Aorta (tissue), 5 donors: ENCODE data around the gene SKA1. TPM values are rescaled to one million over a fixed set of nuclear protein-coding genes. Genes with fewer than 3 reads are reported as not detected.
"Not testable (repeated sequence)": the region's sequence is repeated elsewhere in the genome, so short reads cannot be mapped to it uniquely, and the experiment has no call there.

Experiments
- ATAC-seq: fragments of 200-7000 bp; cut with Tn5 transposase; one replicate; pipeline ENCODE4 v1.9.1; 2022; ENCODE audit warnings: moderate library complexity; ENCODE audit not compliant: low FRiP score
- DNase-seq, 2 donors: peaks; one replicate each; pipeline ENCODE4 v3.0.0-alpha.2; 2020
- H3K27ac ChIP-seq, 2 donors: one replicate each; pipeline ENCODE4 v1.5.1; 2013; ENCODE audit warnings: low read length in 2 of 2, mild to moderate bottlenecking in 2 of 2, moderate library complexity in 2 of 2, control low read depth in 1 of 2, inconsistent platforms in 1 of 2, low read depth in 1 of 2
- H3K27me3 ChIP-seq, 2 donors: one replicate each; pipeline ENCODE4 v1.6.1; 2013; ENCODE audit warnings: control low read depth in 1 of 2, low read length in 1 of 2, mild to moderate bottlenecking in 1 of 2, moderate library complexity in 1 of 2; ENCODE audit not compliant: insufficient read depth in 2 of 2, control insufficient read depth in 1 of 2
- H3K36me3 ChIP-seq, 2 donors: one replicate each; pipeline ENCODE4 v1.6.1; 2013; ENCODE audit warnings: control low read depth in 1 of 2, low read length in 1 of 2, mild to moderate bottlenecking in 1 of 2; ENCODE audit not compliant: insufficient read depth in 2 of 2, control insufficient read depth in 1 of 2
- H3K4me1 ChIP-seq, 2 donors: one replicate each; pipeline ENCODE4 v1.6.1; 2013; ENCODE audit warnings: low read length in 2 of 2, control low read depth in 1 of 2, mild to moderate bottlenecking in 1 of 2, moderate library complexity in 1 of 2; ENCODE audit not compliant: insufficient read depth in 2 of 2, control insufficient read depth in 1 of 2
- H3K4me3 ChIP-seq, 2 donors: one replicate each; pipeline ENCODE4 v1.5.1; 2013; ENCODE audit warnings: low read length in 2 of 2, control low read depth in 1 of 2, mild to moderate bottlenecking in 1 of 2
- H3K9me3 ChIP-seq: one replicate; pipeline ENCODE4 v1.6.1; 2013; ENCODE audit warnings: mild to moderate bottlenecking, low read length; ENCODE audit not compliant: control insufficient read depth
- WGBS, 2 donors: extraction: QIAGEN DNeasy Blood & Tissue Kit; methylation state at CpG; one replicate each; pipeline ENCODE4 v1.1.7; 2013; 5-methylcytosine and 5-hydroxymethylcytosine counted together
- intact Hi-C, 2 donors: fragments of 100-400 bp; cut with DNase I; formaldehyde crosslinking; loops; one replicate each; pipeline versions ENCODE4 v1.14.2 to v1.15.0; 2022
- polyA plus RNA-seq, 2 donors: library from polyadenylated mRNA; stranded (reverse); fragments of 200-250 nt; gene quantifications; one replicate each; pipeline ENCODE4 v1.2.3, GENCODE V29; 2013
- total RNA-seq, 2 donors: library from RNA; stranded (reverse); fragmentation: NEBNext Ultra II Directional; extraction: Animal tissue kit (Norgen Biotek cat#: 25700); gene quantifications; one replicate each; pipeline ENCODE4 v1.2.1, GENCODE V29; 2021
- donor health status: healthy with polysubstance abuse.
- donor health status: Bipolar disorder and iron deficiency.
- donor health status: DM: no; HTN: no; CAD: no.
- donor health status: DM: no; HTN: no; CAD: no.
- donor health status: DM: yes; HTN: yes; CAD: no.

The SKA1 gene
- total and polyA plus RNA-seq, 4 donors = 0.42 to 0.52 TPM; not detected in 2

DNA sequence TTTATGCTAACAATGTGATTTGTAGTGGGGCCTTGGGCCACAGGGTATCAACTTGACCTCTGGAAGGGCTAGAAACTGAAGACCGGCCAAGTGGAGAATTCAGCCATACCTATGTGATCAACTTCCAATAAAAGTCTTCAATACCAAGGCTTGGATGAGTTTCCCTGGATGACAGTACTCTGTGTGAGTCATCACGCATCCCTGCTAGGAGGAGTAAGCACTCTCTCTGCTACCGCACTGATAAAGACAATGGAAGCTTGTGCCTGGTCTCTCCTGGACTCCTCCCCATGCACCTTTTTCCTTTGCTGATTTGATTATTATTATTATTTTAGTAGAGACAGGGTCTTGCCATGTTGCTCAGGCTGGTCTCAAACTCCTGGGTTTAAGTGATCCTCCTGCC, 58.1 kb downstream of the SKA1 start:
- no peaks in the 10 kb centered on the region for H3K27me3 ChIP-seq
- H3K9me3 ChIP-seq = no peaks in the 10 kb centered on the region
- 94 to 95% methylated on average over 3 of the region's 3 CpGs for WGBS, 2 donors
- H3K27ac ChIP-seq = no peak overlapping the region
- H3K4me1 ChIP-seq = no peaks in the 10 kb centered on the region
- intact Hi-C loops = no loop called here
- no peak overlapping the region for H3K4me3 ChIP-seq
- ATAC-seq (no peak), DNase-seq (no peak)
- no peaks in the 10 kb centered on the region for H3K36me3 ChIP-seq

DNA sequence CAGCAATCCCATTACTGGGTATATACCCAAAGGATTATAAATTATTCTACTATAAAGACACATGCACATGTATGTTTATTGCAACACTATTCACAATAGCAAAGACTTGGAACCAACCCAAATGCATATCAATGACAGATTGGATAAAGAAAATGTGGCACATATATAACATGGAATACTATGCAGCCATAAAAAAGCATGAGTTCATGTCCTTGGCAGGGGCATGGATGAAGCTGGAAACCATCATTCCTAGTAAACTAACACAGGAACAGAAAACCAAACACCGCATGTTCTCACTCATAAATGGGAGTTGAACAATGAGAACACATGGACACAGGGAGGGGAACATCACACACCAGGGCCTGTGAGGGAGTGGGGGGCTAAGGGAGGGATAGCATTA, 61.9 kb downstream of the SKA1 start:
- H3K27ac ChIP-seq, intact Hi-C loops, H3K9me3 ChIP-seq, H3K36me3 ChIP-seq, H3K27me3 ChIP-seq, H3K4me3 ChIP-seq, ATAC-seq, H3K4me1 ChIP-seq, DNase-seq: not testable (repeated sequence)
- whole genome bisulfite sequencing, 2 donors = 97 to 100% methylated on average over 1 of the region's 1 CpG

DNA sequence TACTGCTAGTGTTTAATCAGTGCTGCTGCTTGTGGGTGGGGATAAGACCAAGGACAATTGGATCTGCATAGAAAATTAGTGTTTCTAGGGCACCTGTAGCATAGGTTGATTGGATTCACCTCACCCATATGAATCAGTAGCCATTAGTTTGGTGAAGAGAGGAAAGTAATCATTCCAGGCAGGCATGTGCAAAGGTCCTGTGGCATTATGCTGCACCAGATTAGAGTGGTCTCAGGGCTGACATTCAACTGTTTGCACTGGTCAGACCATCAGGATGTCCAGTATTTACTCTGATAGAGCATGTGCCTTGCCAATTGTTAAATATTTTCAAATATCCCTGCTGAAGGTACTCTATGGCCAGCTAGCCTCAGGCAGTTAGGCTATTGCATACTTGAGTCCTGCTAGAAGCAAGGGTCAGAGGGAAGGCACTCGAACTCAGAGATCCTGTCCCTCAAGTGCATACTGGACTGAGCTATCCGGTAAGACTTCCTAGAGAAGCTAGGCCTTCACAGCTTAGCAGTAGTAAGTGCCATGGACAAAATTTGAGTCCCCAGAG, 64.7 kb downstream of the SKA1 start:
- Histone ChIP-seq H3K9me3 (no peaks in the 10 kb centered on the region), H3K36me3 (no peaks in the 10 kb centered on the region), H3K27me3 (no peaks in the 10 kb centered on the region), H3K4me1 (no peaks in the 10 kb centered on the region), H3K4me3 (no peak overlapping the region), H3K27ac (no peak overlapping the region)
- 79 to 84% methylated on average over 2 of the region's 2 CpGs for WGBS, 2 donors
- DNase-seq = no peak
- no peak for ATAC-seq
- intact Hi-C loops = no loop called here

DNA sequence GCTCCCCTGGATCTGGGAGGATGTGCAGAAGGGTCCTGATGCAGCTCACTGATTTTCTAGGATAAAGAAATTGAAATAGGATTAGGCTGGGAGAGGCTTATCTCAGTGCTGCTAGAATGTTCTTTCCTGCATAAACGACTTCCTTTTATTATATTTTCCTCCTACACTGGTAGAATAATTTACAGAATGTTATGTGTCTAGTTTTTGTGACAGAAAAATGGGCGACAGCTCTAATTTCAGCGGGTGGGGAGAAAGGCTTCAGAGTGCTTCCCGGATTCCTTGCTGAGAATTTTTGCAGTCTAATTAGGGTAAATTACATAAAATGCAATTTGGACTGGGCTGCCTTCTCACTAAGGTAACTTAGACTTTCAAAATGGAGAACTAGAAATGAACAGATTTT, 66.2 kb downstream of the SKA1 start:
- H3K4me3 ChIP-seq = no peak overlapping the region
- intact Hi-C loops = no loop called here
- no peak for ATAC-seq

DNA sequence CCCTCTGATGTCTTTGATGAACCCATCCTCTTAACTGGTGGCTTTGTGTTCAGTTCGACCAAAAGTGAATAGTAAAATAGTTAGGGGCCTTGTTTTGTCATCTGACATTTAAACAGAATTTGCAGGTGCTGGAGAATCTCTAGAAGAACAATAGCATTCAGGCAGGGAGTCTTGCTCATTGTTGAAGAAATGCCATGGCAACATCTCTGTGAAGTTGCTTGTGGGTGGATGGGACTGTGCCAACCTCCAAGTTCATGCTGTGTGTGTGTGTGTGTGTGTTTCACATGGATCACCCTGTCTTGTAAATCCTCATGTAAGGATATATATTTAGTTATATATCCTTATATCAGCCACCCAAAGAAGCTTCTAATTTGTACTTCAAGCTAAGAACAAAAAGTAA, 66.7 kb downstream of the SKA1 start:
- Histone ChIP-seq H3K9me3 (no peaks in the 10 kb centered on the region), H3K27ac (no peak overlapping the region), H3K4me3 (no peak overlapping the region), H3K36me3 (no peaks in the 10 kb centered on the region), H3K4me1 (no peaks in the 10 kb centered on the region), H3K27me3 (no peaks in the 10 kb centered on the region)
- WGBS, 2 donors = 27 to 28% methylated on average over 1 of the region's 1 CpG
- intact Hi-C loops = no loop called here
- ATAC-seq (no peak), DNase-seq (no peak)

More for the DNA sequence above, 66.2 kb downstream of the SKA1 start:
- Histone ChIP-seq H3K27ac (no peak overlapping the region), H3K27me3 (no peaks in the 10 kb centered on the region), H3K36me3 (no peaks in the 10 kb centered on the region), H3K4me1 (no peaks in the 10 kb centered on the region), H3K9me3 (no peaks in the 10 kb centered on the region)
- 58 to 62% methylated on average over 4 of the region's 4 CpGs for WGBS, 2 donors
- DNase-seq = no peak

Other genes starting within 250 kb of the SKA1 start
- 1 to 10 TPM; 1.2 to 4.5 TPM for gene MYO5B, start 179.9 kb upstream of the SKA1 start, total RNA-seq
- gene MYO5B, start 179.9 kb upstream of the SKA1 start, polyA plus RNA-seq = 10 to 100 TPM in 1 of 2 donors, under 1 TPM in 1; 0.92 to 20.3 TPM
- under 1 TPM; 0.39 to 0.49 TPM for gene CFAP53, start 108.6 kb upstream of the SKA1 start, total RNA-seq
- gene CFAP53, start 108.6 kb upstream of the SKA1 start, polyA plus RNA-seq = under 1 TPM in 1 of 2 donors, not detected in 1; 0.61 TPM
- gene MBD1, start 93.5 kb upstream of the SKA1 start, total RNA-seq = 10 to 100 TPM; 62.1 to 76.6 TPM
- gene MBD1, start 93.5 kb upstream of the SKA1 start, polyA plus RNA-seq = 10 to 100 TPM; 24.4 to 58.3 TPM
- gene CXXC1, start 87.4 kb upstream of the SKA1 start, total RNA-seq = 10 to 100 TPM; 54.3 to 74.0 TPM
- gene CXXC1, start 87.4 kb upstream of the SKA1 start, polyA plus RNA-seq = 100 to 1,000 TPM in 1 of 2 donors, 10 to 100 TPM in 1; 33.2 to 169 TPM
- 1 to 10 TPM; 1.7 to 4.2 TPM for gene MAPK4, start 185.0 kb downstream of the SKA1 start, total RNA-seq
- 1 to 10 TPM; 1.1 to 1.3 TPM for gene MAPK4, start 185.0 kb downstream of the SKA1 start, polyA plus RNA-seq